HG03558 (cell line): Measurements from ENCODE around the gene ELFN2.
"Not testable (repeated sequence)": the region's sequence is repeated elsewhere in the genome, so short reads cannot be mapped to it uniquely, and the experiment has no call there.

Source experiments
- ATAC-seq: cut with Tn5 transposase; IDR thresholded peaks from one replicate; pipeline ENCODE4 v1.9.1; 2021; ENCODE audit warnings: moderate number of reproducible peaks; ENCODE audit not compliant: unreplicated experiment; ENCODE audit errors: extremely low read depth

ELFN2 gene, protein sequence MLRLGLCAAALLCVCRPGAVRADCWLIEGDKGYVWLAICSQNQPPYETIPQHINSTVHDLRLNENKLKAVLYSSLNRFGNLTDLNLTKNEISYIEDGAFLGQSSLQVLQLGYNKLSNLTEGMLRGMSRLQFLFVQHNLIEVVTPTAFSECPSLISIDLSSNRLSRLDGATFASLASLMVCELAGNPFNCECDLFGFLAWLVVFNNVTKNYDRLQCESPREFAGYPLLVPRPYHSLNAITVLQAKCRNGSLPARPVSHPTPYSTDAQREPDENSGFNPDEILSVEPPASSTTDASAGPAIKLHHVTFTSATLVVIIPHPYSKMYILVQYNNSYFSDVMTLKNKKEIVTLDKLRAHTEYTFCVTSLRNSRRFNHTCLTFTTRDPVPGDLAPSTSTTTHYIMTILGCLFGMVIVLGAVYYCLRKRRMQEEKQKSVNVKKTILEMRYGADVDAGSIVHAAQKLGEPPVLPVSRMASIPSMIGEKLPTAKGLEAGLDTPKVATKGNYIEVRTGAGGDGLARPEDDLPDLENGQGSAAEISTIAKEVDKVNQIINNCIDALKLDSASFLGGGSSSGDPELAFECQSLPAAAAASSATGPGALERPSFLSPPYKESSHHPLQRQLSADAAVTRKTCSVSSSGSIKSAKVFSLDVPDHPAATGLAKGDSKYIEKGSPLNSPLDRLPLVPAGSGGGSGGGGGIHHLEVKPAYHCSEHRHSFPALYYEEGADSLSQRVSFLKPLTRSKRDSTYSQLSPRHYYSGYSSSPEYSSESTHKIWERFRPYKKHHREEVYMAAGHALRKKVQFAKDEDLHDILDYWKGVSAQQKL

DNA sequence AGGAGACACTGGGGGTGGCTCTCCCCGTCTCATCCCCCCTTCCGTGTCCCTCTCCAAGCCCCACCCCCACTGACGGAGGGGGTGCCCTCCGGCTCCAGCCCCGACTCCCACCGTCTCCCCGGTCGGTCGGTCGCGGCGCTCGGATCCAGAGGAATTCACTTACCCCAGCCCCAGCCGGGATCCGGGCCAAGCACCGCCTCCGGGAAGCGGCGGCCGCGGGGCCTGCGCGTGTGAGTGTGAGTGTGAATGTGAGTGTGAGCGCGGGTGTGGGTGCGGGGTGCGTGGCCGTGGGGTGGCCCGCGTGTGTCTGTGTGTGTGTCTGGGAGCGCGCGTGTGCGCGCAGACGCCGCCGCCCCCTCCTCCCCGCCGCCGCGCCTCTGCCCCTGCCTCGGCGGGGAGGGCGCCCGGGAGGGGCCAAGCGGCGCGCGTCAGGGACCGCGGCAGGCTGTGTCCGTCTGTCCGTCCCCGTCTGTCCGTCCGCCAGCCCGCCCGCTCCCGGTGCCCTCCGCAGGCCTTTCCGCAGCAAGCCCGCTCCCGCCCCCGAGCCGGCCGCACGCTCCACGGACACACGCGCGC, at the start of gene ELFN2:
Gene ELFN2 (minus strand): TSS at position 345 of the 576 bp plus-strand sequence. CDS start 51,945 bp downstream, outside the sequence.
- no peak for ATAC-seq

DNA sequence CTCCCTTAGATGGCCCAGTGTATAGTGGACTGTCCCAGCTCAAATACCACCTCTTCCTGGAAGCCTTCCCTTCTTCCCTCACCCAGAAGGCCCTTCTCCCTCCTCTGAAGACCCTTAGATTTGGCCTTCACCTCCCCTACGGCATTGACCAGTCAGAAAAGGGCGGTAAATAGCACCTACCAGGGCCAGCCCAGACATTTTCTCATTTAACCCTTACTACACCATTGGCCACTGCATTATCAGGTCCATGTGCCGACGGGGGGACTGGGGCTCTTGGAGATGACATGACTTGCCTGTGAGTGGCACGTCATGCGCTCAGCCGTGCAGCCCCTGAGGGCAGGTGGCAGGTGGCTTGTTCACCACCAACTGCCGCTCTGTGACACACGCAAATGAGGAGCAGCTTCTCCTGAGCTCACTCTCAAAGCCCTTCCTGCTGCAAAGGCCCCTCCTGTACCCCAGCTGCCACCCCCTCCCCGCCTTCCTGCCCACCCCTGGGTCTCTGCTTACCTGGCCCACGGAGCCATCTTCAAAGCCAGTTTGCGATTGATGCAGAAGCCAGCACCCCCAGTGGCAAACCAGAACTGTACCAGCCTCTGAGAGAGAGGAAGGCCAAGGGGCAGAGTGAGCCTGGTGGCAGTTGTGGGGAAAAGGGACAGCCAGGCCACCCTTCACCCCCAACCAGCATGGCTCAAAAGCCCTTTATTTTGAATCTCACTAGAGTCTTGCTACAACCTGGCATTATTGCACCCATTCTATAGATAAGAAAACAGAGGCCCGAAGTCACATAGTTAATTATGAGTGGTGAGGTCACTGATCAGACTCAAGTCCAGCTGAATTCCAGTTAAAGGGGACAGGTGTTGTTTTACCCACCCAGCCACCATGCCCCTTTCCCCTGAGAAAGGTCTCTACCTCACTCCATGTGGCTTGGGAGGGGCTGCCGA, 49.4 kb upstream of the ELFN2 start:
- ATAC-seq = no peak

DNA sequence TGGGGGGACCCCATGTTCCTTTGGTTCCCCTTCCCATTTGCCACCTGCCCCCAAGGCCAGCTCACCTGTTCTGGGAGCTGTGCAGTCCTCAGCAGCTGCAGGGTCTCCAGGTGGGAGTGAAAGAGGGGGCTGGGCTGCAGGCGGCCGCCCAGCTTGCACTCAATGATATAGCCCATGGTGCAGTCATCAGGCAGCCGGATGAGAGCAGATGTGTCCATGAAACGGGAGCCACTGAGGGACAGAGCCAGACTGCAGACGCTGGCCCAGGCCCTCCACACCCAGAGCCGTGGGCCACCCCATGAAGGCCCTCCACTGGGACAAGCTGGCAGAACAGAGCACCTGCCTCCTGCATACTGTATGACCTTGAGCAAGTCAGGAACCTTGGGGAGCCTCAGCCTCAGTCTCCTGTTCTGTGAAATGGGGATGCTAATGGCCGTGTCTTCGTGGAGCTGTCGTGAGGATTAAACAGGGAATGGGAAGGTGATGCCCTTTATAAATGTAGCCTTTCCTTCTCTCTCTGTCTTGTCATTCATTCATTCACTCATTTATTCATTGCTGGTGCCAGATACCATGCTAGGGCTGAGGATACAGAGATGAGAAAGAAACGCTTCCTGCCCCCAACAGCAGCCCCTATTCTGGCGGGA, 47.3 kb upstream of the ELFN2 start:
- no peak for ATAC-seq

DNA sequence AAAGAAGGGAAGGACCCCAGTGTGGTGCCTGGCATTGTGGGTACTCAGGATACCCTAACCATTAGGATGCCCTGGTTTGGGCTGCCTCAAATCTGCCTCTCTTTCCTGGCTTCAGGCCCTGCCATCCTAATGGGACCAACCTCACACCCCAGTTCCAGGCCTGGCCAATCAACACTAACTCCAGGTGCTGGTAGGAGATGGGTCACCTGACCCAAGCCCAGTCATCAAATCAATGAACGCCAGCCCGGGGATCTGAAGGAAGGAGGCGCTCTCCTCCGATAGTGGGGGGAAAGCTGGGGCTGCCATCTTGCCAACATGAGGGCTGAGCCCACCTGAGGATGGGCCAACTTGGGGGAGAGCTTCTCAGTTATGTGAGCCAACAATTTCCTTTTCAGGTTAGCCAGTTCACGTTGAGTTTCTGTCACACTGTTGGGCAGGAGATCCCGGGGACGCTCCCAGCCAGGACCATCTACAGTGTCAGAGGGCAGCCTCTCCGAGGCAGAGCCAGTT, 46.2 kb upstream of the ELFN2 start:
- ATAC-seq = no peak

DNA sequence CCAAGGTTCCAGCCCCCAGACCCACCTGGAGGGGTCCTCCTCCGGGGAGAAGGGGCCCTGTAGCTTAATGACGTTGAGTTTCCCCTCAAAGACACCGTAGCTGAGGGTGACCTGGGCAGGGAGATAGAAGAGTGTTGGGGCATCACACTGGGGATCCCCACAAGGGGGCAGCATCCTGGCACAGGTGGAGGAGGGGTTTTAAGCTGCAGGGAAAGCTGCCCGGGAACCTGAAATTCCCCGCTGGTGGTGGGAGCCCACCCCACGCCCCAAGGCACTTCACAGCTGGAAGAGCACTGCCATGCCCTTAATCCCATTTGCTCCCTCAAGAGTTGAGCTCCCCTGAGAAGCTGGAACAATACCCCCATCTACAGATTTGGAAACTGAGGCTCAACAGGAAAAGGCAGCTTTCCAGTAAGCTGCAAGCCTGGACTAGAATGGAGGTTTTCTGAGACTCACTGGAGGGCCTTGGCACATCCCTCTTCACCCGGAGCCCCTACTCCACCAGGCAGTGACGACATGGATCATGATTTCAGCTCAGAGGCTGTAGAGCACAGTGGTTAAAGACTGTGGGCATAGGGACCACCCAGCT, 45.2 kb upstream of the ELFN2 start:
- ATAC-seq = no peak

DNA sequence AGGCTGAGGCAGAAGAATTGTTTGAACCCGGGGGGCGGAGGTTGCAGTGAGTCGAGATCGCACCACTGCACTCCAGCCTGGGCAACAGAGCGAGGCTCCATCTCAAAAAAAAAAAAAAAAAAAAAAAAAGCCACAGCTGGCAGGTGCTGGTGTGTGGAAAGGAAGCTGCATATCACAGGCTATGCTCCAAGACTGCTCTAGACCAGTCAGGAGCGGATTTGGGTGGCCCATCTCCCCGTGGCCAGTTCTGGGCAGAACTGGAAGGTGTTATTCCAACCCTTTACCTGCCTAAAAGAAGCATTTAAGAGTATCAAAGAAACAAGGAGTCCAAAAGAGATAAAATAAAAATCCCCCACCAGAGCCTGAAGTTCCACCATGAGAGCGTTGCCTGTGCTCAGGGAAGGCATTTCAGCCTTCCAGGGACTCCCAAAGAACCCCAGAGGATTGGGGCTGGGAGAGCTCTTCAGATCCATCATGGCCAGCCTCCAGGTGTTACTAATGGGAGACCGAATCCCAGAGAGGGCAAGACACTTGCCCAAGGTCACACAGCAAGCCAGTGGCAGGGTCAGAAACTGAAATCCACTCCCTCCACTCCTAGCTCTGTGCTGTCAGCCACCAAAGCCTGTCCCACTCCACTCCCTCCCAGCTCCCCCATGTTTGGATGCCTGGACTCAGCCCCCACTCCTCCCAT, 44.6 kb upstream of the ELFN2 start:
- no peak for ATAC-seq

DNA sequence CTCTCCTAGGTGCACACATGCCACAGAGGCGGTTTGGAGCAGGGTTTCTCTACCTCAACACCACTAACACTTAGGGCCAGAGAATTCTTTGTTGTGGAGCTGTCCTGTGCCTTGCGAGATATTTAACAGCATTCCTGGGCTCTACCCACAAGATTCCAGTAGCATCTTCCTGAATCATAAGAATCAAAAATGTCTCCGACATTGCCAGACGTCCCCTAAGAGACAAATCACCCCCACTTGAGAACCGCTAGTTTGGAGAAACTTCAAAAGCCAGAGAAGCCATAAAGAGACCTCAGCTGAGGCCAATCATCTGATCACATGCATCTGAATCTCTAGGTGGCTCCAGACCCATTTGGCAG, 42.8 kb upstream of the ELFN2 start:
- ATAC-seq = no peak

DNA sequence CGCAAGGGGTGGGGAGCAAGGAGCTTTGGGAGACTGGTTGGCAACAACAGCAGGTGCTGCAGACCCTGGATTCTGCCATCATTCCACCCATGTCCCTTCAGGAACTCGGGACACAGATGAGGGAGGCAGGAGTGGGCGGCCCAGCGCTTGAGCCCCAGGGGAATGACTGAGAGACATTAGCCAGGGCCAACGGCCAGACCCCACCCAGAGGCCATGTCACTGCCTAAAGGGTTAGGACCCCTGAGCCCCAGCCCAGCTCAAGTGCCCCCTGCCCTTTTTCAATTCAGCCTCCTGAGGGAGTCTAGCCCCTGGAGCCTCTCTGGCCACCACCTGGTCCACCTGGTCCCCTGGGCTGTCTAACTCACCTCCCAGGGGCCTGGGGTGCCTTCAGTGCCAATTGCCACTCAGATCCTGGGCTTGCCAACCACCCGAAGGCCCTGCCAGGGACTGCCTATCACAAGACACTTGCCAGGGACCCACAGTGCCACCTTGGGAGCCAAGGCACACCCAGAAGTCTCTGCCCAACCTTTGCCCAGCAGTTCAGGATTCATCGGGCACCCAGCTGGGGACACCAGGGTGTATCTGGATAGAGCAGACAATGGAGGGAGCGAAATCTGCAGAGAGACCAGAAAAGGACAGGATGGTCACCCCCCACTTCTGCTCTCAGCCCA, 42.3 kb upstream of the ELFN2 start:
- ATAC-seq = no peak

DNA sequence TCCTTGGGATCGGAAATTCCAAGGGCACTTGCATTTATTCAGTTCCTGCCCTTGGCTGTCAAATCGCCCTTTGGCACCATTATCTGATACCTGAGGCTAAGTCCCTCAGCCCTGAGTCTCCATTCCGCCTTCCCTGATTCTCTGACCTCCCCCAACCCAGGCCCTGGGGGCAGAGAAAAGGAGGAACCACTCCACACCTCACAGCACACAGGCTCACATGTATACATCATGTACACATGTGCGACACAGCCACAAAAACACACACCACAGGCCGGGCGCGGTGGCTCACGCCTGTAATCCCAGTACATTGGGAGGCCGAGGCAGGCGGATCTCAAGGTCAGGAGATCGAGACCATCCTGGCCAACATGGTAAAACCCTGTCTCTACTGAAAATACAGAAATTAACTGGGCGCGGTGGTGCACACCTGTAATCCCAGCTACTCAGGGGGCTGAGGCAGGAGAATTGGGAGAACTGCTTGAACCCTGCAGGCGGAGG, 41.0 kb upstream of the ELFN2 start:
- ATAC-seq = not testable (repeated sequence)

DNA sequence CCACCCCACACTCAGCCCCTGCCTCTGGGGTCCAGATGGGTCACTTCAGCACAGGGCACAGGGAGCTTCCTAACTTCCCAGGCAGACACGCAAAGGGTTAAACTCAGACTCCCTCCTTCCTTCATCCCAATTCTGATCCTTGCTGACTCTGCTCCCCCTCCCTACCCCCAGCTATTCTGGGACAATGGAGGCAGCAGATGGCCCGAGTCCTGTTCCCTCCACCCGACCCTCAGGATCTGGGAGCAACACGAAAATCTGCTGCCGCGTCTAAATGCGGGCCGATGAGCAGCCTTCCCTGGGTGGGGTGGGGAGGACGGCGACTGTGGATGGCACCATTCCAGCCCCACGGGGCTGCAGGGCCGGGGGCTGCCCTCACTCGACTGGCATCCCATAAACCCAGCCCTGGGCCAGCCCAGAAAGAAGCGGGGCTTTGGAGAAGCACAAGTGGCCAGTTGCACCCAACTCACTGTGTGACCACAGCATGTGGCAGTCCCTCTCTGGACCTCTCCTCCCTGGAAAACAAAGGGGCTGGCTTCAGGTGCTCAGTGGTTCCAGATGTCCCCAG, 40.2 kb upstream of the ELFN2 start:
- no peak for ATAC-seq

DNA sequence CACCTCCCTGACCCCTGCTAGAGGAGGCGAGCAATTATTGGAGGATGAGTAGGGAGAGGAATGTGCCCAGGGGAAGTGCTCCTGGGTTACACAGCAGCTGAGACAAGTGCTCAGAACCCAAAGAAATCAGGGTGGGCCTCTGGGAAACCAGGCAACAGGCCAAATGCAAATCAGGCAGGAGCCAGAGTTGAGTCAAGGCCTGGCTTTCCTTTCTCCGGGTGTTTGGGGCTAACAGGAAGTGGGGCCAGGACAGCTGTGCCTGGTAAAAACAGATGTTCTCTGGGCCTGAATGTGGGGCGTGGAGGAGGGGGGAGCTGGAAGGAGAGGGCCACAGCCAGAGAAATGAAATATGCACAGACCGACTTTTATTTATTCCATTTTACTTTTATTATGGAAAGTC, 36.9 kb upstream of the ELFN2 start:
- ATAC-seq = no peak

DNA sequence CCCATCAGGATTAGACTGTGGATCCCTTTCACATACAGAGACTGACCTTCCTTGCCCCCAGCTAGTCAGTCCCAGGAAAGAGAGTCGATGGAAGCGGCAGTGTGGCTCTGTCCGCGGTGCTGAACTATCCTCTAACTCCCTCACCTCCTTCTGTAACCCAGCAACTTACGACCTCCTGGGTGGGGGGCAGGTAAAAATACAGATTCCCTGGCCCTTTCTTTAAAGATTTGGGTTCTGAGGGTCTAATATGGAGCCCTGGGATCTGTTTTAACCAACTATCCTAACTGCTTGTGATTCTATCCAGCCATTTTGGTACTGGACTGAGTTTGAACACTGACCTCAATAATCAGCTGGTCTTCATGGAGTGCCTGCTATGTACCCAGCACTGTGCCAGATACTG, 35.7 kb upstream of the ELFN2 start:
- no peak for ATAC-seq

DNA sequence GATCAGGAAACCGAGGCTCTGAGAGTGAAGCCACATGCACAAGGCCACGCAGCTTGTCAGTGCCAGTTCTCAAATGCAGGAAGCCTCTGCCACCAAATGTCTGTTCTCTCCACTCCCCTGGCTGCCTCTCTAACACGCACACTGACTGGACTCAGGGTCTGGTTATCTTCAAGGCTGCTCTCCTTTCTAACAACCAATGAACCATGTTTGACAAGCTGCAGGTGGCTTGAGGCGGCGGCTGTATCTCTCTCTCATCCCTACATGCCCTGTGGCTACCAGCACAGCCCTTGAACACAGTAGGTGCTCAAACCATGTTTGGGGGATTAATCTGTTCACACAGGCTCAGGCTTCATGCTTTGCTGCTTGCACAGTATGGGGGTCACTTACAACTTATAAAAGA, 35.2 kb upstream of the ELFN2 start:
- no peak for ATAC-seq

DNA sequence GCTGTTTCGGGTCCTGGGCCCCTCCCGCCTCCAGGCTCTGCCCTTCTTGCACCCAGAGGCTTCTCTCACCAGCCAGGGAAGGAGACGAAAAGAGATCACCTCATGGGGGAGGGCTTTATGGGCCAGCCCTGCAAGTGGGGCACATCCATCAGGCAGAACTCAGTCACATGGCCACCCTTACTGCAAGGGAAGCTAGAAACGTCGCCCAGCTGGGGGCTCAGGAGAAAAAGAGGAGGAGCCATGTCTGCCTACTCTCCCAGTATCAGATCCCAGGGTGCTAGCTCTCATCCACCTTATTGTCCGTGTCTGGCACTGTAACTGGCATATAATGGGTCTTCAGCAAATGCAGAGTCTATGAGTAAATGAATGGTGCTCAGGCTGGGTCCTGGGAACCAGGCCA, 34.7 kb upstream of the ELFN2 start:
- ATAC-seq = no peak

DNA sequence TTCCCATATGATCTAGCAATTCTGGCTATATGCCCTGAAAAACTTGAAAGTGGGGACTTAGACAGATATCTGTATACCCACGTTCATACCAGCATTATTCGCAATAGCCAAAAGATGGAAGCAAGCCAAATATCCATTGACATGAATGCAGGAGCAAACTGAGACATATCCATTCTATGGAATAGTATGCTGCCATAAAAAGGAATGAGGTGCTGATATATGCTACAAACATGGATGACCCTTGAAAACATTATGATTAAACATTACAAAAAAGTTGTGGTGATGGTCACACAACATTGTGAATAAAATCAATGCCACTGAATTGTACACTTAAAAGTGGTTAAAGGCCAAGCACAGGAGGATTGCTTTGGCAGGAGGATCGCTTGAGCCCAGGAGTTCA, 33.4 kb upstream of the ELFN2 start:
- ATAC-seq = no peak

DNA sequence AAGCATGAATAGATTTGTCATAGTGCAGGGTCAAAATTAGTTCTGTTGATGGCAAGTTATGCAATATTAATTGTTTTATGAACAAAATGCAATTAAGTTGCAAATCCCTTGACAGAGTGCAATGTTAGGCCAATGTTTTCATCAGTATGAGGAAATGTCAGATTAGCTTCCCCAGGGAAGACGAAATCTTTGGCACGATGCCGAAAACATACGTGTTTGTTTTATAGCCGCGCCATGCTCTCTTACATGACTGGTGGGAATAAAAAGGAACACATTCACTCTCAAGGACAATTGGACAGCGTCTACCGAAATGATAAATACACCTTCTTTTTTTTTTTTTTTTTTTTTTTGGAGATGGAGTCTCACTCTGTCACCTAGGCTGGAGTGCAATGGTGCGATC, 31.9 kb upstream of the ELFN2 start:
- ATAC-seq = no peak

DNA sequence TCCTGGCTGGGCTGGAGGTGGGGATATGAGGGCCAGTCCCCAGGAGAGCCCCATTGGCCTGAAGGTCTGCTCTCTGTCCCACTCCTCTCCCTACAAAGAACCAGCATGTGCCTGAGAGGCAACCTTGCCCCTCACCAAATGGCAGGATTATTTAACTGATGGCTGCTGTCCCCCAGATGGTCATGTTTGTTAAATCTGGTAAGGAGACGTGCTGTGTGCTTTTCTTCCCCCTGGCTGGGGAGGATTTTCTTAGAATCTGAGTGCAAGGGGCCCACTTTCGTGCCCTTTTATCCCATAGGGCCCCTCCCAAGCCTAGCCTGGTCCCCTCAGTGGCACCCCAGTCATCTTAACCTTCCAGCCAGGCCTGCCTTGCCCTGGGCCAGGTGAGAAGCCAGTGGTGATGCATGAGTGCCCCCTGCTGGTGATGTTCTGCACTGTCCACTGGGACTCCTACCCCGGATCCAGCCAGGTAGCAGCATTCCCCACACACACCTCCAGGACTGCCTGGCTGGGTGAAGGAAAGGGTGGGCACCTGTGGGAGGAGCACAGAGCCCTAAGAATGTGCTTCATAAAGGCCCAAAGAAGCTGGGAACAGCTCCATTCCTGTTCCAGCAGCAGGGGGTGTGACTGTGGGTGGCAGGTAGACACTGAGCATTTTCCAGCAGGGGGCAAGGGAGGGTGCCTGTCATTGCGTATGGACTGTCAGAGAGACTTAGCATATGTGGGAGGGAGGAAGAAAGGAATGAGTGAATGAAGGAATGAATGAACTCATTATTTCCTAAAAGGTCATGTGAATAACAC, 30.0 kb upstream of the ELFN2 start:
- no peak for ATAC-seq
